Spleen (tissue), 11 donors: ENCODE data around the gene CXCR3. TPM values are rescaled to one million over a fixed set of nuclear protein-coding genes. Genes with fewer than 3 reads are reported as not detected.
"Not testable (repeated sequence)": the region's sequence is repeated elsewhere in the genome, so short reads cannot be mapped to it uniquely, and the experiment has no call there.

Source experiments
- DNase-seq: peaks from one replicate; pipeline ENCODE4 v3.0.0-alpha.2; 2020
- H3K27ac ChIP-seq, 8 donors: fragments of 200-600 bp; sonication (generic) in 7 of 8; 1 replicate in 4 of 8; 2 replicates in 4 of 8; pipeline versions ENCODE4 v1.5.0 to v1.8.0; 2016 to 2021; ENCODE audit warnings: inconsistent platforms in 4 of 8, mild to moderate bottlenecking in 4 of 8, moderate library complexity in 1 of 8
- H3K27me3 ChIP-seq, 7 donors: fragments of 200-600 bp; sonication (generic) in 6 of 7; replicated peaks in 1 of 7; 1 replicate in 4 of 7; 2 replicates in 3 of 7; pipeline versions ENCODE4 v1.5.0 to v1.8.0; 2016 to 2021; ENCODE audit warnings: inconsistent platforms in 3 of 7, mild to moderate bottlenecking in 1 of 7
- H3K36me3 ChIP-seq, 6 donors: fragments of 200-600 bp; sonication (generic) in 5 of 6; 1 replicate in 4 of 6; 2 replicates in 2 of 6; pipeline versions ENCODE4 v1.5.0 to v1.8.0; 2016 to 2021; ENCODE audit warnings: inconsistent platforms in 2 of 6
- H3K4me1 ChIP-seq, 6 donors: fragments of 200-600 bp; sonication (generic) in 5 of 6; 1 replicate in 3 of 6; 2 replicates in 3 of 6; pipeline versions ENCODE4 v1.5.0 to v1.8.0; 2016 to 2021; ENCODE audit warnings: inconsistent platforms in 3 of 6
- H3K4me3 ChIP-seq, 8 donors: fragments of 200-600 bp; sonication (generic) in 7 of 8; 1 replicate in 4 of 8; 2 replicates in 4 of 8; pipeline versions ENCODE4 v1.5.0 to v1.8.0; 2016 to 2021; ENCODE audit warnings: inconsistent platforms in 4 of 8, mild to moderate bottlenecking in 4 of 8, moderate library complexity in 2 of 8
- H3K9me3 ChIP-seq, 8 donors: fragments of 200-600 bp; sonication (generic) in 7 of 8; 1 replicate in 4 of 8; 2 replicates in 4 of 8; pipeline versions ENCODE4 v1.5.0 to v1.8.0; 2016 to 2021; ENCODE audit warnings: inconsistent platforms in 4 of 8
- POLR2A ChIP-seq, 3 donors: fragments of 450-650 bp; IDR thresholded peaks; one replicate each; pipeline ENCODE4 v1.5.1; 2017; ENCODE audit warnings: antibody characterized with exemption in 3 of 3, mild to moderate bottlenecking in 1 of 3
- POLR2AphosphoS5 ChIP-seq, 3 donors: sonication (generic); formaldehyde crosslinking; IDR thresholded peaks; one replicate each; pipeline ENCODE4 v1.5.1; 2017; ENCODE audit warnings: antibody characterized with exemption in 3 of 3
- WGBS, 5 donors: extraction: QIAGEN DNeasy Blood & Tissue Kit in 3 of 5; methylation state at CpG; one replicate each; pipeline versions ENCODE4 v1.1.5 to v1.1.7; 2013 to 2018; 5-methylcytosine and 5-hydroxymethylcytosine counted together
- intact Hi-C: fragments of 100-400 bp; cut with DNase I; formaldehyde crosslinking; loops from one replicate; pipeline ENCODE4 v1.15.0; 2023; ENCODE audit warnings: low total_unique reads
- polyA plus RNA-seq, 3 donors: library from polyadenylated mRNA; stranded (reverse); fragments of 200-250 nt; gene quantifications; one replicate each; pipeline ENCODE4 v1.2.1, GENCODE V29; 2013
- total RNA-seq, 7 donors: library from RNA; depleted of rRNA in 3 of 7; stranded (reverse); fragments of >200 nt in 3 of 7; fragmentation: NEBNext Ultra II Directional in 4 of 7; extraction: Animal tissue kit (Norgen Biotek cat#: 25700) in 4 of 7; gene quantifications; one replicate each; pipeline versions ENCODE4 v1.1.0 to v1.2.1, GENCODE V29; 2016 to 2021
- TF ChIP-seq, protein P1 (sequence below), 11 experiments: fragments of 200-600 bp in 7 of 11; fragments of 450-650 bp in 4 of 11; sonication (generic) in 4 of 11; IDR thresholded peaks in 8 of 11; conservative IDR thresholded peaks in 3 of 11; 1 replicate in 7 of 11; 2 replicates in 4 of 11; pipeline versions ENCODE4 v1.4.0 to v1.8.0; 2016 to 2021; ENCODE audit warnings: antibody characterized with exemption in 11 of 11, inconsistent platforms in 4 of 11, mild to moderate bottlenecking in 1 of 11
- donor health status: healthy with polysubstance abuse.
- donor health status: DM: no; HTN: no; CAD: no; lungs with moderate emphysema.
- donor health status: DM: no; HTN: no; CAD: no.
- donor health status: Bipolar disorder and iron deficiency.
- donor health status: healthy.
- donor health status: DM: no; HTN: no; CAD: no.
- donor health status: DM: yes; HTN: yes; CAD: no.

The CXCR3 gene
- total and polyA plus RNA-seq, 10 donors = 4.4 to 13.9 (median 8.0) TPM

DNA sequence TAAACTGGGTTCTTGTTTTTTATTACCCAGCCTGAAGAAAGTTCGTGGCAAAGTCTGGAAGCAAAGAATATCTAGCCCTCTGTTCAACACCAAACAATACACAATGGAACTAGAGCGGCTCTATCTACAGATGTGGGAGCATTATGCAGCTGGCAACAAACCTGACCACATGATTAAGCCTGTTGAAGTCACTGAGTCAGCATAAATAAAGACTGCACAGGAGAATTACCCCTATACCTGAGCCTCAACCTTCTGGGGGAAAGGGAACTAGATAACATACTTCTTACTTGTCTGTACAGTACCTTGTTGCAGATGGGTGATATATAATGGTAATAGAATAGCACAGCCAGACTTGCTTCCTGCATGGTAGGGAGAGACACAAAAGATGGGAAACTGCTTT, 44.7 kb downstream of the CXCR3 start:
- Histone ChIP-seq H3K36me3 (peaks cover 0 to 99% (median 42%) of the 10 kb centered on the region in 6 donors), H3K4me1 (no peaks in the 10 kb centered on the region), H3K4me3 (no peak overlapping the region), H3K27ac (no peak overlapping the region), H3K9me3 (no peaks in the 10 kb centered on the region), H3K27me3 (no peaks in the 10 kb centered on the region)
- 76 to 96% (median 80%) methylated on average over 2 of the region's 2 CpGs for WGBS, 5 donors
- DNase-seq = no peak
- TF ChIP-seq, protein P1, sequence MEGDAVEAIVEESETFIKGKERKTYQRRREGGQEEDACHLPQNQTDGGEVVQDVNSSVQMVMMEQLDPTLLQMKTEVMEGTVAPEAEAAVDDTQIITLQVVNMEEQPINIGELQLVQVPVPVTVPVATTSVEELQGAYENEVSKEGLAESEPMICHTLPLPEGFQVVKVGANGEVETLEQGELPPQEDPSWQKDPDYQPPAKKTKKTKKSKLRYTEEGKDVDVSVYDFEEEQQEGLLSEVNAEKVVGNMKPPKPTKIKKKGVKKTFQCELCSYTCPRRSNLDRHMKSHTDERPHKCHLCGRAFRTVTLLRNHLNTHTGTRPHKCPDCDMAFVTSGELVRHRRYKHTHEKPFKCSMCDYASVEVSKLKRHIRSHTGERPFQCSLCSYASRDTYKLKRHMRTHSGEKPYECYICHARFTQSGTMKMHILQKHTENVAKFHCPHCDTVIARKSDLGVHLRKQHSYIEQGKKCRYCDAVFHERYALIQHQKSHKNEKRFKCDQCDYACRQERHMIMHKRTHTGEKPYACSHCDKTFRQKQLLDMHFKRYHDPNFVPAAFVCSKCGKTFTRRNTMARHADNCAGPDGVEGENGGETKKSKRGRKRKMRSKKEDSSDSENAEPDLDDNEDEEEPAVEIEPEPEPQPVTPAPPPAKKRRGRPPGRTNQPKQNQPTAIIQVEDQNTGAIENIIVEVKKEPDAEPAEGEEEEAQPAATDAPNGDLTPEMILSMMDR (IDR thresholded peaks at IDR 0.05 in 8 of 11, conservative IDR thresholded peaks at IDR 0.05 in 3 of 11) = no peak
- TF ChIP-seq POLR2AphosphoS5 (IDR thresholded peaks at IDR 0.05) (no peak), POLR2A (IDR thresholded peaks at IDR 0.05) (no peak)
- intact Hi-C loops = no loop called here

DNA sequence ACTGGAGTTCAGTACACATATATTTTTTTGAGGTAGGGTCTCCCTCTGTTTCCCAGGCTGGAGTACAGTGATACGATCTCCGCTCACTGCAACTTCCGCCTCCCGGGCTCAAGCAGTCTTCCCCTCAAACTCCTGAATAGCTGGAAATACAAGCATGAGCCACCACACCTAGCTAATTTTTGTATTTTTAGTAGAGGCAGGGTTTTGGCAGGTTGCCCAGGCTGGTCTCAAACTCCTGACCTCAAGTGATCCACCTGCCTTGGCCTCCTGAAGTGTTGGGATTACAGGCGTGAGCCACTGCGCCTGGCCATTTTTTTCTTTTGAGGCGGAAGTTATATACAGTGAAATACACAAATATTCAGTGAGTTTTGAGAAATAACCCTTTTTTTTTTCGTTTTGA, 46.9 kb downstream of the CXCR3 start:
- DNase-seq = not testable (repeated sequence)

More for the DNA sequence above, 46.9 kb downstream of the CXCR3 start:
- H3K27me3 ChIP-seq, H3K4me1 ChIP-seq, H3K27ac ChIP-seq, H3K4me3 ChIP-seq, intact Hi-C loops, H3K9me3 ChIP-seq: not testable (repeated sequence)
- WGBS, 5 donors = 91 to 96% (median 94%) methylated on average over 8 of the region's 8 CpGs
- peaks cover 0 to 100% (median 61%) of the 10 kb centered on the region in 6 donors for H3K36me3 ChIP-seq

Other genes with a start within 250 kb of the CXCR3 start
- gene OGT, start 85.4 kb downstream of the CXCR3 start, total RNA-seq = 100 to 1,000 TPM; 216 to 393 (median 242) TPM
- 100 to 1,000 TPM in 1 of 3 donors, 10 to 100 TPM in 2; 76.8 to 101 (median 87.3) TPM for gene OGT, start 85.4 kb downstream of the CXCR3 start, polyA plus RNA-seq
- 10 to 100 TPM in 1 of 7 donors, 1 to 10 TPM in 6; 1.9 to 12.8 (median 4.4) TPM for gene GCNA, start 40.1 kb downstream of the CXCR3 start, total RNA-seq
- 1 to 10 TPM; 1.8 to 2.4 (median 1.9) TPM for gene GCNA, start 40.1 kb downstream of the CXCR3 start, polyA plus RNA-seq
- not detected for gene CXorf49, start 99.8 kb upstream of the CXCR3 start, total RNA-seq
- gene CXorf49, start 99.8 kb upstream of the CXCR3 start, polyA plus RNA-seq = not detected
- gene CXorf49B, start 144.8 kb upstream of the CXCR3 start, total RNA-seq = not detected
- gene CXorf49B, start 144.8 kb upstream of the CXCR3 start, polyA plus RNA-seq = not detected